Stimulated activated CD4-positive, alpha-beta T cell treated with anti-CD3 and anti-CD28 coated beads, Interleukin-2, amount 100 ng/mL, for 24 hours (primary cell): ENCODE data around the gene CERS4.
"Not testable (repeated sequence)": the region's sequence is repeated elsewhere in the genome, so short reads cannot be mapped to it uniquely, and the experiment has no call there.

Experiments used
- DNase-seq, 2 donors: peaks; one replicate each; pipeline ENCODE4 v3.0.0-alpha.2; 2020

The CERS4 gene

GRCh38 chr19:8208922-8209461 is at the start of gene CERS4:
Gene CERS4, plus strand, starts transcription at chr19:8209370. Its CDS starts 41,707 bp downstream, at chr19:8251077.
- DNase-seq = peak; percentile 80 to 81

- peak in 1 of 2 donors; percentile 17 for DNase-seq
Measured at GRCh38 chr19:8161135-8161646, 48.0 kb upstream of the CERS4 start.

GRCh38 chr19:8163759-8164158 is 45.4 kb upstream of the CERS4 start:
- DNase-seq = no peak

GRCh38 chr19:8167985-8168384 is 41.2 kb upstream of the CERS4 start:
- no peak for DNase-seq

GRCh38 chr19:8168537-8168936 is 40.6 kb upstream of the CERS4 start:
- no peak for DNase-seq

- DNase-seq = no peak
Measured at GRCh38 chr19:8174706-8175105, 34.5 kb upstream of the CERS4 start.

GRCh38 chr19:8180018-8180417 is 29.2 kb upstream of the CERS4 start:
- DNase-seq = no peak

GRCh38 chr19:8184274-8184673 is 24.9 kb upstream of the CERS4 start:
- DNase-seq = no peak

- DNase-seq = no peak
Measured at GRCh38 chr19:8185343-8186068, 23.7 kb upstream of the CERS4 start.

- no peak for DNase-seq
Measured at GRCh38 chr19:8192221-8192820, 16.8 kb upstream of the CERS4 start.

- DNase-seq = peak; percentile 35 to 36
Measured at GRCh38 chr19:8194528-8195267, 14.5 kb upstream of the CERS4 start.

- DNase-seq = no peak
Measured at GRCh38 chr19:8196271-8196927, 12.8 kb upstream of the CERS4 start.

- not testable (repeated sequence) for DNase-seq
Measured at GRCh38 chr19:8203288-8204120, 5.7 kb upstream of the CERS4 start.

GRCh38 chr19:8204961-8205360 is 4.2 kb upstream of the CERS4 start:
- no peak for DNase-seq

- DNase-seq = no peak
Measured at GRCh38 chr19:8206147-8207087, 2.8 kb upstream of the CERS4 start.

GRCh38 chr19:8207326-8207725 is 1.8 kb upstream of the CERS4 start:
- DNase-seq = not testable (repeated sequence)

GRCh38 chr19:8208119-8208921 is 850 bp upstream of the CERS4 start:
- peak in 1 of 2 donors; percentile 20 for DNase-seq

- DNase-seq = peak; percentile 79 to 82
Measured at GRCh38 chr19:8209462-8210378, 550 bp downstream of the CERS4 start.
